NB4 (cell line): ENCODE data around the gene SLC29A3.
A peak's percentile ranks its signal among the peaks of the same experiment; 100 is the strongest.

Experiments
- DNase-seq: peaks from one replicate; pipeline ENCODE4 v3.0.0; 2010; ENCODE audit warnings: low read depth
- H3K4me3 ChIP-seq: one replicate; pipeline ENCODE4 v1.5.1; 2011; ENCODE audit warnings: mild to moderate bottlenecking, low read depth, low read length, moderate library complexity
- MAX ChIP-seq: IDR thresholded peaks from 2 replicates; pipeline ENCODE4 v1.6.1; 2011; ENCODE audit warnings: low read depth, low read length
- MYC ChIP-seq: IDR thresholded peaks from 2 replicates; pipeline ENCODE4 v1.6.1; 2011; ENCODE audit warnings: low read depth, low read length
- POLR2A ChIP-seq: IDR thresholded peaks from 2 replicates; pipeline ENCODE4 v1.6.1; 2011; ENCODE audit warnings: mild to moderate bottlenecking; ENCODE audit not compliant: insufficient read length; ENCODE audit errors: extremely low read depth
- TF ChIP-seq, protein P1 (sequence below): IDR thresholded peaks from one replicate; pipeline ENCODE4 v1.5.1; 2012; ENCODE audit warnings: low read depth, low read length

SLC29A3 gene

DNA sequence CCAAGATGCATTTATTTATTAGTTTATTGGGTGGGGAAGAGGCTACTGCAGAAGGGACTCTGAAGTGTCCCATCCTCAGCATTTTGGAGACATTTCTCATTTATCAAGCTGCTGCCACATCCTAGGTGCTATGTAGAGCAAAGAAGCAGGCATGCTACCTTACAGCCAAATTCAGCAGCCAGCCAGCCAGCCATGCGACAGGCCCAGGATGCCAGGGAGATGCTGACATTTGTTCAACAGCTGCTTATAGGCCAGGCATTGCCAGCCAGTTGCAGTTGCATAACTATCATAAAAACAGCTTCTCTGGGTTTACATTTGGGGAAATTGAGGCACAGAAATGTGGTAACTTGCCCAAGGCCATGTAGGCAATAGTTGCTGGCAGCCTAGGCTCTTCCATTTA lies 2.3 kb downstream of the SLC29A3 start:
- no peak for DNase-seq
- H3K4me3 ChIP-seq = no peak overlapping the region
- no peak for TF ChIP-seq MAX
- no peak for TF ChIP-seq POLR2A
- TF ChIP-seq, protein P1, sequence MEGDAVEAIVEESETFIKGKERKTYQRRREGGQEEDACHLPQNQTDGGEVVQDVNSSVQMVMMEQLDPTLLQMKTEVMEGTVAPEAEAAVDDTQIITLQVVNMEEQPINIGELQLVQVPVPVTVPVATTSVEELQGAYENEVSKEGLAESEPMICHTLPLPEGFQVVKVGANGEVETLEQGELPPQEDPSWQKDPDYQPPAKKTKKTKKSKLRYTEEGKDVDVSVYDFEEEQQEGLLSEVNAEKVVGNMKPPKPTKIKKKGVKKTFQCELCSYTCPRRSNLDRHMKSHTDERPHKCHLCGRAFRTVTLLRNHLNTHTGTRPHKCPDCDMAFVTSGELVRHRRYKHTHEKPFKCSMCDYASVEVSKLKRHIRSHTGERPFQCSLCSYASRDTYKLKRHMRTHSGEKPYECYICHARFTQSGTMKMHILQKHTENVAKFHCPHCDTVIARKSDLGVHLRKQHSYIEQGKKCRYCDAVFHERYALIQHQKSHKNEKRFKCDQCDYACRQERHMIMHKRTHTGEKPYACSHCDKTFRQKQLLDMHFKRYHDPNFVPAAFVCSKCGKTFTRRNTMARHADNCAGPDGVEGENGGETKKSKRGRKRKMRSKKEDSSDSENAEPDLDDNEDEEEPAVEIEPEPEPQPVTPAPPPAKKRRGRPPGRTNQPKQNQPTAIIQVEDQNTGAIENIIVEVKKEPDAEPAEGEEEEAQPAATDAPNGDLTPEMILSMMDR = no peak
- TF ChIP-seq MYC = no peak

- H3K4me3 ChIP-seq = no peak overlapping the region
- TF ChIP-seq MYC = no peak; the same call in 1 of the 2 replicates
- TF ChIP-seq, protein P1 = no peak
- no peak for TF ChIP-seq POLR2A
- peak; percentile 83; the same call in 1 of the 2 replicates for TF ChIP-seq MAX
- DNase-seq = peak; percentile 49
Observed at GRCh38 chr10:71323407-71323806, 4.3 kb downstream of the SLC29A3 start.

DNA sequence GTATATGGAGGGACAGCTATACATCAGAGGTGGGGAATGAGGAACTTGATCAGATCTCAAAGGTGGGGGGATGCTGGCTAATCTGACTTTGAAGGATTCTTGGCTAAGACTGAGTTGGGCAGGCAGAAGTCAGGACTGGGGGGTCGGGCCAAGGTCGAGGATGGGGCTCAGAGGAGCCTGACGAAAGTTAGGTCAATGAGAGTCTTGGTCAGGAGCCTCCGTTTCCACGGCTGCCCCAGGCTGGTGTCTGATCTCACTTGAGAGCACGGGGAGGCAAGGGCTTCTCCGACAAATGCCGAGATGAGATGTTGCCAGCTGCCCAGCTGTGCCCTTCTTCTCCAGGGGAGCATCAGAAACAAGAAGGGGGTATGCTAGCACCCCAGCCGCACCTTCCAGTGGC lies 5.7 kb downstream of the SLC29A3 start:
- no peak for DNase-seq
- no peak overlapping the region for H3K4me3 ChIP-seq
- TF ChIP-seq, protein P1 = no peak
- no peak for TF ChIP-seq MYC
- no peak for TF ChIP-seq MAX
- no peak for TF ChIP-seq POLR2A

DNA sequence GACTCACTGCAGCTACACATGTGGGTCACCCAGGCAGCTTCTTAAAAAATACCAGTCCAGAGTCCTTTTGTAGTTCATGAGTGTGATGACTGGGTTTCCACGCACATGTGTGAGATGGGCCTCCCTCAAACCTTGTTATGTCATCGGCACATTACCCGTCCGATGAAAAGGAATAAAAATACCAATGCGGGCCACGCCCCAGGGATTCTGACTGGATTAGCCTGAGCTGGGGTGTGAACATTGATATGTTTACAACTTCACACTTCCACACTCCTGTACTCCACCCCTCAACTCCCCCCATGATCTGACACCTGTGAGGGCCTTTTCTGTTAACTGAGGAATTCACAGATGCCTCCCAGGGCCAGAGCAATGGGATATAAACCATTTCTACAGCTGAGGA lies 6.2 kb downstream of the SLC29A3 start:
- no peak overlapping the region for H3K4me3 ChIP-seq
- DNase-seq = no peak
- TF ChIP-seq, protein P1 = no peak
- no peak for TF ChIP-seq MAX
- no peak for TF ChIP-seq POLR2A
- no peak for TF ChIP-seq MYC

DNA sequence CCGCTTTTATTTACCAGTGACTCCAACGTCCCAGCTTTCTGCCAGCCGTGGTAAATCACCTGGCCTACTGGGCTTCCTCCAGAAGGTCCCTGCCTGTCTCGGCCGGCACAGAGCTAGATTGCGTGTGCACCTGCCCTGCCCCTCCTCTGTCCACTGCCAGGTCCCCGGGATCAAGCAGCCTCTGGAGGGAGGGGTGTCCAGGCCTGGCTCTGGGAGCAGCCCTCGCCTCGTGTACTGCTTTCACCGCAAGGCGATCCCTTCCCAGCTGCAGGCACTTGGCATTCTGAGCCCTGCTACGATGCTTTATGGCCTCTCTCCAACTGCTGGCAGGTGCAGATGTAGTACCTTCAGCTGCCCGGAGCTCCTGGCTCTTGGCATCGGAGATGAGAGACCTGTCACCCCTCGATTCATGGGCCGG lies 7.4 kb downstream of the SLC29A3 start:
- no peak overlapping the region for H3K4me3 ChIP-seq
- TF ChIP-seq POLR2A (no peak), MYC (no peak), MAX (no peak)
- TF ChIP-seq, protein P1 = no peak
- DNase-seq = no peak

GRCh38 chr10:71330789-71331404 lies 11.8 kb downstream of the SLC29A3 start:
- no peak overlapping the region for H3K4me3 ChIP-seq
- no peak for TF ChIP-seq POLR2A
- no peak for TF ChIP-seq MAX
- DNase-seq = no peak
